Glomerular visceral epithelial cell (primary cell): ENCODE results near the gene CRTAC1.
A peak's percentile ranks its signal among the peaks of the same experiment; 100 is the strongest.

Experiments used
- DNase-seq: peaks from one replicate; pipeline ENCODE4 v3.0.0-alpha.2; 2016; ENCODE audit errors: extremely low spot score

CRTAC1 gene, protein sequence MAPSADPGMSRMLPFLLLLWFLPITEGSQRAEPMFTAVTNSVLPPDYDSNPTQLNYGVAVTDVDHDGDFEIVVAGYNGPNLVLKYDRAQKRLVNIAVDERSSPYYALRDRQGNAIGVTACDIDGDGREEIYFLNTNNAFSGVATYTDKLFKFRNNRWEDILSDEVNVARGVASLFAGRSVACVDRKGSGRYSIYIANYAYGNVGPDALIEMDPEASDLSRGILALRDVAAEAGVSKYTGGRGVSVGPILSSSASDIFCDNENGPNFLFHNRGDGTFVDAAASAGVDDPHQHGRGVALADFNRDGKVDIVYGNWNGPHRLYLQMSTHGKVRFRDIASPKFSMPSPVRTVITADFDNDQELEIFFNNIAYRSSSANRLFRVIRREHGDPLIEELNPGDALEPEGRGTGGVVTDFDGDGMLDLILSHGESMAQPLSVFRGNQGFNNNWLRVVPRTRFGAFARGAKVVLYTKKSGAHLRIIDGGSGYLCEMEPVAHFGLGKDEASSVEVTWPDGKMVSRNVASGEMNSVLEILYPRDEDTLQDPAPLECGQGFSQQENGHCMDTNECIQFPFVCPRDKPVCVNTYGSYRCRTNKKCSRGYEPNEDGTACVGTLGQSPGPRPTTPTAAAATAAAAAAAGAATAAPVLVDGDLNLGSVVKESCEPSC

DNA sequence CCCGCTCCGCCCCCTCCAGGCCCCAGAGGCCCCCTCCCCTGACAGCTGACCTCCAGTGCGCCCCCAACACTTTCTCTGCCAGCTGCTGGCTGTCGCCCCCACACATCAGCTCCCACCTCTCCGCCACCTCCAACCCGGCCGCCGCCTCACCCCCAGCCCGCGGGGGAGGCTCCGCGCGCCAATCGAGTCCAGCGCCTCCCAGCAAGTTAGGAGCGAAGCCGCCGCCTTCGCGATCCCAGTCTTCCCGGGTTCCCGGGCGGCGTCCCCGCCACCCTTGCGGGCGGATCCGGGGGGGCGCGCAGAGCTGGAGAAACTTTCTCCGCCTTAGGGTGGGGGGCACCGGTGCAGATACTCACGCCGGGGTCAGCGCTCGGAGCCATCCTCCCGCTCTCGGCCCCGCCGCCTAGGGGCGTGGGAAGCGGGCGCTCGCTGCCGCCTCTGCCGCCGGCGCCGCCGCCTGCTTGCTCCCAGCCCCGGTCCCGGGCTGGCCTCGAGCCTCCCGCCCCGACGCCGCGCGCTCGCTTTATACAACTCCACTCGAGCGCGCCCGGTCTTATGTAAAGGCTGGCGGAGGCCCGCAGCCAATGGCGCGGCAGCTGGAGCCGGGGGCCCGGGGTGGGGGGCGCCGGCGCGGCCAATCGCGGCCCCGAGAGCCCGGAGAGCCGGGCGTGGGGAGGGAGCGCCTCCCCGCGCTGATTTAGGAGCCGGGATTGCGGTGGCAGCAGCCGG lies at the start of gene CRTAC1:
Gene CRTAC1, minus strand, starts transcription at position 529 of the 729 bp plus-strand sequence. Its CDS starts 149 bp downstream, at position 380.
- DNase-seq, result peak; percentile 75

- no peak for DNase-seq
Measured at GRCh38 chr10:98078774-98079173, 48.4 kb upstream of the CRTAC1 start.

DNA sequence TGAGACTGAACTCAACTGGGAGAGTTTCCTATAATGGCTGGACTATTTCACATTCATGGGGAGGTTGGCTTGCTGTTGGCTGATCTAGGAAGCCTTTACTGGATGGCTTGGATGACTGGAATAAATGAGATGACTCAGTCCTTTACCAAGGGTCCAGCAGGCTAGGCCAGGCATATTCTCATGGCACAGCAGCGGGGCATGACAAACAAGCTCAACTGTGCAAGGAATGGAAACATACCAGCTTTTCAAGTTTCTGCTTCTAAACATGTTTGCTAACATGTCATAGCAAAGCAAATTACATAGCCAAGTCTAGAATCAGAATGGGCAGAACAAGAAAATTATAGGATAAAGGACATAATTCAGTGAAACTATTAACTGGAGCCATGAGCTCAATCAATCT lies 46.8 kb upstream of the CRTAC1 start:
- no peak for DNase-seq

DNA sequence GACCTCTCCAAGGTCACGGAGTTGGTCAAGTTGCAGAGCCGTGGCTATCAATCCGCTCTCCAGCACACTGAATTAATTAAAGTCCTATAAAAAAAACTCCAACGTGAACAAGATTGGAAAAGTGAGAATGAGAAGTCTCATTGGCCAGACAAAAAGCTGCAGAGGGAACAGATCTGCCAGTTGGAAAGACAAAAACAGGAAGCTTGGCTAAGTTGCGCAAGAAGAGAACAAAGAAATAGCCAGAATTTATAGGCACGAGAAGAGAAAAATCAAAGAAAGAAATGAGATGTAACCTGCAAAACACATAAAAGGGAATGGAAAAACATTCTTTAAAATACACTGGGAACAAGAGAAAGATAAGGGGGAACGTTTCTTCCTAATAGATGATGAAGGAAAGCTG lies 45.7 kb upstream of the CRTAC1 start:
- DNase-seq, result no peak

DNA sequence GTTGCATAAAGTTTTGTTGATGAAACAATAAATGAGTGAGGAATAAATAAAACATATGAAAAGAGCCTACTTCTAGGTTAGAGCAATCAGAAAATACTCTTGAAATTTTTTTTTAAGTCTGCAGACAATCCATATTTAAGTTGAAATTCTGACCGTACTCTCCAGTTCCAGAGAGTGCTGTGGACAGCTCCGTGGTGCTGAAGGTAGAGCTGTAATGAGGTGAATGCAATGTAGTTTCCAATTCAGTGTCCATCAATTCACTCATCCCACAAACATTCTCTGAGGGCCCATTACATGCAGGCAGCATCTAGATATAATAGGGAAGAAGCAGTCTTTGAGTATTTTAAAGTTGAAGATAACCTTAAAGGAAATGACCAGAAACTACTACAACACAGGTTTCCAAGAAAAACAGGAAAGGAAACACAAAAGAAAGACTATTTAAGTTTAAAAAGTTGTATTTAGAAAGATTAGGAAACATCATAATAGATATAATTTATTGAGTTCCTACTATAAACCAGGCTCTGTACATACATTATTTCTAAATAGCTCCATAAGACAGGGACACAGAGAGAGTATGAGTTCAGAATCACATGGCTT lies 44.0 kb upstream of the CRTAC1 start:
- no peak for DNase-seq

GRCh38 chr10:98067165-98067564 lies 36.7 kb upstream of the CRTAC1 start:
- no peak for DNase-seq

DNA sequence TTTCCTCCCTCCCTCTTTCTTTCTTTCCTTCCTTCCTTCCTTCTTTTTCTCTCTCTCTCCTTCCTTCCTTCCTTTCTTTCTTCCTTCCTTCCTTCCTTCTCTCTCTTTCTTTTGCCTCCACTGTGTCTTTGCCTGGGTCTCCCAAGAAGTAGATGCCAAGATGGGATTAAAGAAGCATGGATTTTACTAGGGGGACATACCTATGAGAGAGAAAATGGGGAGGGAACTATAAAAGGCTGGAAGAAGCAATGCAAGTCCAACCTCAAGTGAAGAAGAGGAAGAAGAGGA lies 33.3 kb upstream of the CRTAC1 start:
- no peak for DNase-seq

- no peak for DNase-seq
Measured at GRCh38 chr10:98062424-98062823, 32.0 kb upstream of the CRTAC1 start.

DNA sequence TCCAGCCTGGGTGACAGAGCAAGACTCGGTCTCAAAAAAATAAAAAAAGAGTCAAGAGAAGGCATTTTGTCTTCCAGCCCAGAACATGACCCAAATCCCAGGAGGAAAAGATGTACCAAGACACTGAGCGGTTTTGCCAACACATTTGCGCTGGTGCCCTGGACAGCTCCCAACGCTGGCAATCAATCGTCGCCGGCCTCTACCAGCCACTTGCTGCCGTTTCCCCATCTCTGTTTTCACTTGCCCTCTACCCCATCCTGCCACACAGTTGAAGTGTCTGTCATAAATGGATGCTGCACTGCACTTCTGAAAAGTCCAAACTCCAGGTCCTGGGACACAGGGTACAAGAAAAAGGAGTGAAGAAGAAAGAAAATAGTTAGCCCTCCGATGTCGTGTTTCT lies 29.7 kb upstream of the CRTAC1 start:
- DNase-seq, result no peak

- DNase-seq, result no peak
Measured at GRCh38 chr10:98058295-98058694, 27.9 kb upstream of the CRTAC1 start.

- DNase-seq, result no peak
Measured at GRCh38 chr10:98055841-98056516, 25.6 kb upstream of the CRTAC1 start.

- DNase-seq, result no peak
Measured at GRCh38 chr10:98047009-98047741, 16.8 kb upstream of the CRTAC1 start.

DNA sequence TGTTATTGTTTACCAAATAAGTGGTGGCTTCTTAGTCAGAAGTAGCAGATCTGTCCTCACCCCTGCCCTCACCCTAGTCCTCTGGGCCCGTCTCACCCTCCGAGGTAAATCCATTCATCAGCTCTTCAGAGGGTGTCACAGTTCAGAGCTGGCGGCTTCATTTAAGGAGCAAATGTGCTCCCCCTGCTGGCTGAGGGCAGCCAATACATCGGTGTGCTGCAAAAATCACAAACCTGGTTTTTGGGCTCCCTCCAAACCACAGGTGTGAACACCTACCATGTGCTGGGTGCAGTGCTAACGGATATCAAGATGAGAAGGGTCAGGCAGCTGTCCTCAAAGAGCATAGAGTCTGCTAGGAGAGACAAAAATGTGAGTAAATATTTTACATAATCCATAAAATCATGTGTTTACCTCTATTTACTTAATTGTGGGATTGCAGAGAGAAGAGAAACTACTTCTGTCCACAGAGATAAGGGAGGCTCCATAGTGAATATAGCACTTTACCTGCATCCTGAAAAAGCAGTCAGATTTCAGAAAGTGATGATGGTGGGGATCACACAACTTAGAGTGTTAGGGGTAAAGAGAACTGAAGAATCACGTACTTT lies 15.5 kb upstream of the CRTAC1 start:
- DNase-seq, result peak; percentile 63

GRCh38 chr10:98041352-98042043 lies 11.1 kb upstream of the CRTAC1 start:
- DNase-seq, result peak; percentile 61

- peak; percentile 26 for DNase-seq
Measured at GRCh38 chr10:98039690-98040381, 9.4 kb upstream of the CRTAC1 start.

DNA sequence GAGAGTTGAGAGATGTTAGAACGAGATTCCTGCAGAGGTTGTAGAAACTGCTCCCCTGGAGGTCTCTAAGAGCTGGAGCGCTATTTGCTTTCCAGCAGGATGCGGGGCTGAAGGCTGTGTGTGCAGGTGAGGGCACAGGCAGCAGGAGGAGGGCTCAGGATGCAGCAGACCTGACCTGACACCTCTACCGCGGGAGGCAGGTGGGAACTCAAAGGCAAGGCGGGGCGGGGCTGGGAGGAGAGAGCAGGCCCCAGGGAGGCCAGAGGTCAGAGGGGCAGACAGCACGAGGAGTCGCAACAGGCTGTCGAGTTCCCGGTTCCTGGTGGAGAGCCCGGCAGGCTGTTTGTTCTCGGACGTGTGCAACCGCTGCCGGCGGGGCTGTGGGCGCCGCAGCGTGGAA lies 7.9 kb upstream of the CRTAC1 start:
- no peak for DNase-seq

DNA sequence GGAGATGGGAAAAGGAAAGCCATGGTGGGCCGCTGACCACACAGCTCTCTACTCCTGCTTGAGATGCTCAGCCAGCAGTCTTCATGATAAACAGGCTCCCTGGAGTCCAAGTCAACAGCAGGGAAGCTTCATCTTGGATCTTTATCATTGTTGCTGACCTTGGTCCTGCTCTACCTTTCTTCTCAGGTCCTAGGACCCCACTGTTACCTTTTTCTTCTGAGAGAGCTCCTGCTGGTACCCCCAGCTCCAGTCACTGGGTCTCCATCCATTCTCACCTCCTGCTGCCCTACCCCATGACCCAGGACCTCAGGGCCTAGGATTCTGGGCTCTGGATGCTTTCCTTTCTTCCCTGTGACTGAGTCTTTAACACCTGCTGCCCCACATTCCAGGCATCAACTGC lies 5.2 kb upstream of the CRTAC1 start:
- no peak for DNase-seq

GRCh38 chr10:98033515-98033914 lies 3.1 kb upstream of the CRTAC1 start:
- peak; percentile 84 for DNase-seq

DNA sequence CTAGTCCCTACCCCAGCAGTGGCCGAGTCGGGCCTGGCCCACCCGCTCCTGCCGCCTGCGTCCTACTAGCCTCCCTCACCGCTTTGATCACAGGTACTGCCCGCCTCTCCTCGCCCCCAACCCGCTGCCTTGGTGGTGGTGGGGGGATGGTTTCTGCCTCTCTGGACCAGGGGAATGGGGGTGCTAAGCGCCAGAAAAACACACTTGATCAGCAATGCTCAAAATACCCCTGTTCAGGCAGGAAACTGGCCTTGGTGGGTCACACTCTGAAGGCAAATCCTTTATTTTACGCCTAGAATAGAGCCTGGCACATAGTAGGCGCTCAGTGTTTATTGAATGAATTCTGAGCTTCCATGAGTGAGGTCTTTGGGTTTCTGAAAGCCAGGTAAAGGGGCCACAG lies 1.0 kb upstream of the CRTAC1 start:
- DNase-seq, result no peak
